WTC11 (cell line): ENCODE results near the gene ZNF302. TPM values are rescaled to one million over a fixed set of nuclear protein-coding genes. Genes with fewer than 3 reads are reported as not detected.

ENCODE experiments used
- ATAC-seq: fragments of 200-7000 bp; cut with Tn5 transposase; 2 replicates; pipeline ENCODE4 v1.10.0; 2021; ENCODE audit warnings: mild to moderate bottlenecking, moderate library complexity
- CTCF ChIA-PET: fragments of 300-600 bp; sonication (Branson Sonifier 250); formaldehyde crosslinking; loops from one replicate; lab custom pipeline; 2021; ENCODE audit warnings: antibody characterized with exemption; lab: Charles Lee
- POLR2A ChIA-PET: fragments of 350-600 bp; sonication (Branson Sonifier 250); formaldehyde crosslinking; loops from one replicate; lab custom pipeline; 2021; ENCODE audit warnings: antibody characterized with exemption; lab: Charles Lee
- DNase-seq: peaks from one replicate; pipeline ENCODE4 v3.0.0; 2021; ENCODE audit warnings: low spot score
- H3K27ac Mint-ChIP-seq: 2 replicates; pipeline ENCODE4 v1.8.0; 2021; ENCODE audit warnings: mixed read lengths
- H3K27me3 Mint-ChIP-seq: 2 replicates; pipeline ENCODE4 v1.8.0; 2021; ENCODE audit warnings: low read depth, mild to moderate bottlenecking, moderate library complexity, mixed read lengths
- H3K36me3 Mint-ChIP-seq: 2 replicates; pipeline ENCODE4 v1.8.0; 2021; ENCODE audit warnings: mixed read lengths
- H3K4me1 Mint-ChIP-seq: 2 replicates; pipeline ENCODE4 v1.8.0; 2022; ENCODE audit warnings: mixed read lengths
- H3K4me3 Mint-ChIP-seq: 2 replicates; pipeline ENCODE4 v1.8.0; 2021; ENCODE audit warnings: mild to moderate bottlenecking, moderate library complexity, mixed read lengths
- H3K9me3 Mint-ChIP-seq: 2 replicates; pipeline ENCODE4 v1.8.0; 2021; ENCODE audit warnings: mixed read lengths
- AR ChIP-seq: fragments of 250-450 bp; sonication (Bioruptor Pico); IDR thresholded peaks from 2 replicates; pipeline ENCODE4 v1.9.0; 2021; ENCODE audit warnings: mild to moderate bottlenecking
- CREB1 ChIP-seq: sonication (generic); formaldehyde crosslinking; IDR thresholded peaks from 2 replicates; pipeline ENCODE4 v1.8.0; 2023; ENCODE audit warnings: mild to moderate bottlenecking, missing genetic modification reagents
- E2F4 ChIP-seq: sonication (generic); formaldehyde crosslinking; IDR thresholded peaks from 2 replicates; pipeline ENCODE4 v1.8.1; 2022; ENCODE audit warnings: low read depth, mild to moderate bottlenecking, moderate library complexity, missing genetic modification reagents, borderline replicate concordance
- ERG ChIP-seq: fragments of 250-450 bp; sonication (Bioruptor Pico); IDR thresholded peaks from 2 replicates; pipeline ENCODE4 v1.8.0; 2021; ENCODE audit warnings: mild to moderate bottlenecking
- FOXJ3 ChIP-seq: sonication (generic); formaldehyde crosslinking; IDR thresholded peaks from 2 replicates; pipeline ENCODE4 v1.9.0; 2021; ENCODE audit warnings: missing genetic modification reagents, mild to moderate bottlenecking, borderline replicate concordance
- JUN ChIP-seq: sonication (generic); formaldehyde crosslinking; IDR thresholded peaks from 2 replicates; pipeline ENCODE4 v1.8.0; 2023; ENCODE audit warnings: mild to moderate bottlenecking, missing genetic modification reagents
- MYBL2 ChIP-seq: sonication (generic); formaldehyde crosslinking; IDR thresholded peaks from 2 replicates; pipeline ENCODE4 v1.8.1; 2023; ENCODE audit warnings: mild to moderate bottlenecking, moderate library complexity, missing genetic modification reagents
- NFE2L1 ChIP-seq: sonication (generic); formaldehyde crosslinking; IDR thresholded peaks from 2 replicates; pipeline ENCODE4 v1.8.1; 2023; ENCODE audit warnings: missing genetic modification reagents
- NFYB ChIP-seq: sonication (generic); formaldehyde crosslinking; conservative IDR thresholded peaks from 2 replicates; pipeline ENCODE4 v1.8.0; 2022; ENCODE audit warnings: low read depth, missing genetic modification reagents
- RORB ChIP-seq: fragments of 250-450 bp; sonication (Bioruptor Pico); IDR thresholded peaks from 2 replicates; pipeline ENCODE4 v1.9.0; 2021; ENCODE audit warnings: mild to moderate bottlenecking
- SP1 ChIP-seq: sonication (generic); formaldehyde crosslinking; conservative IDR thresholded peaks from 2 replicates; pipeline ENCODE4 v1.8.1; 2022; ENCODE audit warnings: missing genetic modification reagents
- ZBTB21 ChIP-seq: sonication (generic); formaldehyde crosslinking; IDR thresholded peaks from 2 replicates; pipeline ENCODE4 v1.8.1; 2023; ENCODE audit warnings: mild to moderate bottlenecking, missing genetic modification reagents, borderline replicate concordance
- ZNF121 ChIP-seq: sonication (generic); formaldehyde crosslinking; IDR thresholded peaks from 2 replicates; pipeline ENCODE4 v1.8.0; 2023; ENCODE audit warnings: missing genetic modification reagents
- ZNF232 ChIP-seq: sonication (generic); formaldehyde crosslinking; IDR thresholded peaks from 2 replicates; pipeline ENCODE4 v1.8.0; 2022; ENCODE audit warnings: mild to moderate bottlenecking, missing genetic modification reagents
- ZNF317 ChIP-seq: sonication (generic); formaldehyde crosslinking; IDR thresholded peaks from 2 replicates; pipeline ENCODE4 v1.8.1; 2023; ENCODE audit warnings: low read depth, mild to moderate bottlenecking, moderate library complexity, missing genetic modification reagents, borderline replicate concordance
- ZNF396 ChIP-seq: fragments of 250-450 bp; sonication (Bioruptor Pico); IDR thresholded peaks from 2 replicates; pipeline ENCODE4 v1.8.0; 2021; ENCODE audit warnings: mild to moderate bottlenecking, moderate library complexity, borderline replicate concordance
- total RNA-seq: library from RNA; stranded (reverse); gene quantifications from 3 replicates; pipeline ENCODE4 v1.2.3, GENCODE V29; 2021
- TF ChIP-seq, protein P1 (sequence below): sonication (generic); formaldehyde crosslinking; IDR thresholded peaks from 2 replicates; pipeline ENCODE4 v1.8.0; 2022; ENCODE audit warnings: mild to moderate bottlenecking, missing genetic modification reagents
- TF ChIP-seq, protein P2 (sequence below): sonication (generic); formaldehyde crosslinking; IDR thresholded peaks from 2 replicates; pipeline ENCODE4 v1.8.0; 2023; ENCODE audit warnings: missing genetic modification reagents

The ZNF302 gene
- total RNA-seq, 1 experiment from 2014 or later = 23.5 TPM

GRCh38 chr19:34677386-34678084 lies at the start of gene ZNF302 (continued):
- TF ChIP-seq, protein P1, sequence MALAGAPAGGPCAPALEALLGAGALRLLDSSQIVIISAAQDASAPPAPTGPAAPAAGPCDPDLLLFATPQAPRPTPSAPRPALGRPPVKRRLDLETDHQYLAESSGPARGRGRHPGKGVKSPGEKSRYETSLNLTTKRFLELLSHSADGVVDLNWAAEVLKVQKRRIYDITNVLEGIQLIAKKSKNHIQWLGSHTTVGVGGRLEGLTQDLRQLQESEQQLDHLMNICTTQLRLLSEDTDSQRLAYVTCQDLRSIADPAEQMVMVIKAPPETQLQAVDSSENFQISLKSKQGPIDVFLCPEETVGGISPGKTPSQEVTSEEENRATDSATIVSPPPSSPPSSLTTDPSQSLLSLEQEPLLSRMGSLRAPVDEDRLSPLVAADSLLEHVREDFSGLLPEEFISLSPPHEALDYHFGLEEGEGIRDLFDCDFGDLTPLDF (CRISPR knock-in tag) = no peak
- TF ChIP-seq ZNF317 (CRISPR knock-in tag) (no peak), ZNF121 (CRISPR knock-in tag) (no peak), SP1 (CRISPR knock-in tag) (peak; percentile 60; the same call in 1 of the 2 replicates), RORB (CRISPR knock-in tag) (no peak), E2F4 (CRISPR knock-in tag) (0 out of 2 replicates have a peak, but pooled peaks have one; percentile 49), FOXJ3 (CRISPR knock-in tag) (no peak), CREB1 (CRISPR knock-in tag) (0 out of 2 replicates have a peak, but pooled peaks have one; percentile 30), AR (CRISPR knock-in tag) (no peak), JUN (CRISPR knock-in tag) (no peak; the same call in 1 of the 2 replicates), NFYB (CRISPR knock-in tag) (peak; percentile 21; the same call in 1 of the 2 replicates), MYBL2 (0 out of 2 replicates have a peak, but pooled peaks have one; percentile 48)
- TF ChIP-seq, protein P2, sequence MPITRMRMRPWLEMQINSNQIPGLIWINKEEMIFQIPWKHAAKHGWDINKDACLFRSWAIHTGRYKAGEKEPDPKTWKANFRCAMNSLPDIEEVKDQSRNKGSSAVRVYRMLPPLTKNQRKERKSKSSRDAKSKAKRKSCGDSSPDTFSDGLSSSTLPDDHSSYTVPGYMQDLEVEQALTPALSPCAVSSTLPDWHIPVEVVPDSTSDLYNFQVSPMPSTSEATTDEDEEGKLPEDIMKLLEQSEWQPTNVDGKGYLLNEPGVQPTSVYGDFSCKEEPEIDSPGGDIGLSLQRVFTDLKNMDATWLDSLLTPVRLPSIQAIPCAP = no peak

DNA sequence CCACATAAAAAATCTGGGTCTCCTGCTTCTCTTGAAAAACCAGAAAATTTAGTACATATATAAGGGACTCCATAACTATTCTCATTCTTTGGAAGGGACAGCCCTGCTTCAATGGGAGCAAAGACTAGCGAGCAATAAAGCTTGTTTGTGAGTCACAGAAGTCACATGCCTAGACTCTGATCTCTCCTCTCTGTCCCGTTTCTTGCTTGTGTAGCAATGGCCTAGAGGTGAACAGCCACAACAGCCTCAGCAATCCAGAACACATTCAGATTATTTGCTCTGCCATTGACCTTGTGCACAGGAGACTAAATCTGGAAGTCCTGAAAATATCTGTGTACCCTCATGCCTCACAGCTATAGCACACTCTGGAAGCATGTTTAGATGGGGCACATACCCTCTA lies 43.7 kb upstream of the ZNF302 start:
- H3K4me1 Mint-ChIP-seq = no peaks in the 10 kb centered on the region
- TF ChIP-seq NFE2L1 (no peak), ZNF232 (CRISPR knock-in tag) (no peak), ZBTB21 (CRISPR knock-in tag) (no peak), ZNF396 (CRISPR knock-in tag) (no peak), ERG (CRISPR knock-in tag) (no peak)
- TF ChIP-seq, all 79 proteins: peak for 0
- Mint-ChIP-seq H3K27ac (no peak overlapping the region), H3K27me3 (peaks cover 15% of the 10 kb centered on the region), H3K9me3 (peaks cover 50% of the 10 kb centered on the region), H3K36me3 (peaks cover 6% of the 10 kb centered on the region; the same call in 1 of the 2 replicates), H3K4me3 (no peak overlapping the region)
- ChIA-PET CTCF (no interaction called here), POLR2A (no interaction called here)
- no peak for ATAC-seq
- DNase-seq = no peak
